Renal pelvis (tissue), 4 donors: ENCODE results near the gene ALG9. TPM values are rescaled to one million over a fixed set of nuclear protein-coding genes. Genes with fewer than 3 reads are reported as not detected.
"Not testable (repeated sequence)": the region's sequence is repeated elsewhere in the genome, so short reads cannot be mapped to it uniquely, and the experiment has no call there.

ENCODE experiments used
- DNase-seq: peaks from one replicate; pipeline ENCODE4 v3.0.0-alpha.2; 2013
- polyA plus RNA-seq, 3 donors: library from polyadenylated mRNA; unstranded; fragments of 120-200 nt; gene quantifications; one replicate each; pipeline ENCODE4 v1.2.1, GENCODE V29; 2013; ENCODE audit not compliant: insufficient read length in 3 of 3

ALG9 gene
- polyA plus RNA-seq, 3 donors = 41.8 to 50.8 (median 46.3) TPM

DNA sequence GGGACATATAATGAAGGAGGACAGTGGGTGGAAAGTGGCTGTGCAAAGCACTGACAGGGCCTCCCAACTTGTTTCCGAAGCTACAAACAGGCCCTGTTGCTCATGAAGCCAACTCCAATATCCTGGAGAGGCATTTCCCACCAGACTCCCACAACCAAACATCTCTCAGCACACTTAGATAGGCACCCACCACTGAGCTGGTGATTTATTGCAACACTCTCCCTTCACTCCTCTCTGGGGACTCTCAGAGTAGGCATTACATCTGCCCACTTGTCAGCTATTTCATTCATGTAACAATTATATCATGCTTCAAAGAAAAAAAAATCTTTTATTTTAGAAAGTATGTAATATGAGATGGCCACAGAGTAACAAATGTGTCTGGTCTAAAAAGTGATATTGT is 73.1 kb downstream of the ALG9 start:
- no peak for DNase-seq

- no peak for DNase-seq
Measured at GRCh38 chr11:111797145-111797581, 74.2 kb downstream of the ALG9 start.

- no peak for DNase-seq
Measured at GRCh38 chr11:111796696-111797095, 74.7 kb downstream of the ALG9 start.

- no peak for DNase-seq
Measured at GRCh38 chr11:111795334-111795985, 75.9 kb downstream of the ALG9 start.

DNA sequence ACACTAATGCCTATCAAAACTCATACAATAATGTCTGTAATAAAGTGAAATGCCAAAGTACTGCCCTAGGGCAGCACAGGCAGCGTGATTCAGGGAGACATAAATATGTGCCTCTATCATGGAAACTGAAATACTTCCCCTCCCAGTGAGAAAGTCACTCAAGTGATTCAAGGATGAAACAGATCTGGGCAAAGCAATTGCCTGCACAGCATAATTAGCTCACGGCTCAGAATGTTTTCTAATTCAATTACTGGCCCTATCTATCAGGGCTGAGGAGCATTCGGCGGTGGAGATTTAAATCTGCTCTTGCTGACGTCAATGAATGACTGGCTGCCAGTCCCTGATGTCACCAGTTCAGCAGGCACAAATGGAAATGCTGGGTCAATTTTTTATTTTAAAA is 77.5 kb downstream of the ALG9 start:
- peak; percentile 62 for DNase-seq

DNA sequence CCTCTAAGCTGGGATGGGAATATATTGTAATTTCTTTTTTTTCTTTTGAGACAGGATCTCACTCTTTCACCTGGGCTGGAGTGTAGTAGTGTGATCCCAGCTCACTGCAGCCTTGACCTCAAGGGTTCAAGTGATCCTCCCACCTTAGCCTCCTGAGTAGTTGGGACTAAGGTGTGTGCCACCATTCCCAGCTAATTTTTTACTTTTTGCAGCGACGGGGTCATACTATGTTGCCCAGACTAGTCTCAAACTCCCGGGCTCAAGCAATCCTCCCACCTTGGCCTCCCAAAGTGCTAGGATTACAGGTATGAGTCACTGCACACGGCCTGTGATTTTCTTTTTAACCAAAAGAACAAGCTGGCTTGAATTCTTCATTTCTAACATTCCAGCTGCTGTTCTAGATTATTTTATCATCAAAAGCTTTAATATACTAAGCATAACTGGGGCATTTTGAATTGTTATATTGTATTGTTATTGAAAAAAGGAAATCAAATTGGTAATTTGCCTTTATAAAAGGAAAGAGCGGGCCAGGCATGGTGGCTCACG is 78.4 kb downstream of the ALG9 start:
- no peak for DNase-seq

- no peak for DNase-seq
Measured at GRCh38 chr11:111792314-111792713, 79.1 kb downstream of the ALG9 start.

GRCh38 chr11:111788464-111788863 is 82.9 kb downstream of the ALG9 start:
- DNase-seq = no peak

- DNase-seq = no peak
Measured at GRCh38 chr11:111788051-111788450, 83.3 kb downstream of the ALG9 start.

DNA sequence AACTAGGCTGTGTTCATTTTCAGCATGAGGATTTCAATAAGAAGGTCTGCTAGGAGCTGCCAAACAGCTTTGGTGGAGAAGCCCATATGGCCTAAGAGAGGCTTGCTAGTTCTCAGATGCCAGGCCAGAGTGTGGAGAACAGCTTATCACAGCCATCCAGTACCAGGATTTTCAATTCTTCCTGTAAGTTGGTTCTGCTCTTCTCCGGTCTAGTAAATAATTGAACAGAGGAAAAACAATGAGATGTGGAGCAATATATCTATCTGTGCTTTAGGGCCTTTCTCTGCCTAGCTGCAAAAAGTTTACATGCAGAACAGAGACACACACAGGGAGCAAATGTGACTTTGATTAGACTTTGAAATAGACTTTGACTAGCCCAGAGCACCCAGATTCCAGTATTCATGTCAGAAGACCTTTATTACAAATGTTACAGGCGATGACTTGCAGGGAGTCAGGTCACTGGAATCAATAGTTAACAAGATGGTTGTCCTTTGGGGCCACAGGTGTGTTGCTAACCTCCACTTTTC is 85.4 kb downstream of the ALG9 start:
- no peak for DNase-seq

- DNase-seq = no peak
Measured at GRCh38 chr11:111785076-111785475, 86.3 kb downstream of the ALG9 start.

DNA sequence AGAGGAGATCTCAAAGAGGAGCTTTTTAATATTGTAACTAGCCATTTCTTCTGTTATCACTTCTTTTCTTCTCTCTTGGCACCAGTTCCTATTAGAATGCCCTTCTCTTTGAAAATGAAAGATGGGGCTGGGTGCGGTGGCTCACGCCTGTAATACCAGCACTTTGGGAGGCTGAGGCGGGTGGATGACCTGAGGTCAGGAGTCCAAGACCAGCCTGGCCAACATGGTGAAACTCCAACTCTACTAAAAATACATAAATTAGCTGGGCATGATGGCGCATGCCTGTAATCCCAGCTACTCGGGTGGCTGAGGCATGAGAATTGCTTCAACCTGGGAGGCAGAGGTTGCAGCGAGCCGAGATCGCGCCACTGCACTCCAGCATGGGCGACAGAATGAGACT is 87.1 kb downstream of the ALG9 start:
- not testable (repeated sequence) for DNase-seq

- no peak for DNase-seq
Measured at GRCh38 chr11:111782109-111782741, 89.2 kb downstream of the ALG9 start.

DNA sequence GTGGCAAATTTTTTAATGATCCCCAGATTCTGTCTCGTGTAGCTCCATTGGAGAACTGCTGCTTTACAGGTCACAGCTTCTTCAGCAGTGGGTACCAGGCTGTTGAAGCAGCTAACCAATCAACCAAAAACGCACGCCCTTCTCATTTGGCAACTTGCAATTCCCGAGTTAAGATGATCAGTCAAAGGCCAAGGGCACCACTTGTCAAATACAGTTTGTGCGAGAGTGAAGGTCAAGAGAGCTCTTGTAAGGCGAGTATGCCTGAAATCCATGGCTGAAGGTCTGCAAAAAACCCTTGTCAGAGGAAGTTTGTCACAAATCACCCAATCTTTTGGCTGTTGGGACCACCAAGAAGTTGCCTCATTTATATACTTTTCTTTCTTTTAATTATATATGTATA is 92.3 kb downstream of the ALG9 start:
- DNase-seq = no peak

DNA sequence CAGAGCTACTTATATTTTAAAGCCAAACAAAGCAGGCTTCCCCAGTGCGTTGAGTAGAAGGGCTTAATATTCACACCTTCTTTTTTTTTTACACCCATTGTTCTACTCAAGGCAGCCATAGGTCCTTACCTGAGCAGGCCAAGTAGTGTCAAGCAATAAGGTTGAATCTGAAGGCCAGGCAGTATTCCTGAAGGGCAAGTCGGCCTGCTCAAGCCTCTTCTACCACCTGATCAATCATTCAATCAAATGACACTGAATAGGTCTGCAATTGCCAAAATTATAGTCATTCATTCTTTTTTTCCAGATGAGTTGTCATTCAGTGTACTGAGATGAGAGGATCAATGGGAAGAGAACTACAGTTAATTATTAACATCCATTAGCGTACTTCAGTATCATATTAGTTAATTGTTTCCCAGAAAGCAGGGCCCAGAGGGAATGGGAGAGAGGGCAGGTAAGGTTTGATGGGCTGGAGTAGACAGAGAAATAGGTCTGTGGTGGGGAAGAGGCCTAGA is 93.3 kb downstream of the ALG9 start:
- no peak for DNase-seq

- DNase-seq = peak; percentile 70
Measured at GRCh38 chr11:111777094-111778046, 94.0 kb downstream of the ALG9 start.

DNA sequence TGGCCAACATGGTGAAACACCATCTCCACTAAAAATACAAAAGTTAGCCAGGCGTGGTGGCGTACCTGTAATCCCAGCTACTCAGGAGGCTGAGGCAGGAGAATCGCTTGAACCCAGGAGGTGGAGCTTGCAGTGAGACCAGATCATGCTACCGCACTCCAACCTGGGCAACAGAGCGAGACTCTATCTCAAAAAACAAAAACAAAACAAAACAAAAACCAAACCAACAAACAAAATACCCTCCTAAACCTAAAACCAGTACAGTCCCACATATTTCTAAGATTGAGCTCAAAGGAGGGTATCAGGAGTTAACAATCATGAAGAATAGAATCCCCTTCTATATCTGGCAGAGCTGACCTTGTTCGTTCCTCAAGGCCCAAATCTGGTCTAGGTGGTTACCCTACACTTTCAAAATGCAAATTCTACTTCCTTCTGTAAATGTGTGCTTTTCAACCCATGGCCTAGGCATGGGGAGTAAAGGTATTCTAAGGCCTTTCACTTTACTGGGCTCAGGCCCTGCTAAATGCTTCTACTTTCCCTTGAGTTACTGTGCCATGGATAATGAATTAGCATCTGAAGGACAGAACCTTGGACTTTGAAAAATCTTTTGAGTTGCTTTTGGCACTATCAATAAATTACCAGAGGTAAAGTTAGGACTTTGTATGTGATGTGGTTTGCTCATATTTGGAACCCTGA is 94.8 kb downstream of the ALG9 start:
- no peak for DNase-seq

GRCh38 chr11:111774955-111775710 is 96.2 kb downstream of the ALG9 start:
- DNase-seq = no peak

- DNase-seq = no peak
Measured at GRCh38 chr11:111772535-111772934, 98.8 kb downstream of the ALG9 start.

- not testable (repeated sequence) for DNase-seq
Measured at GRCh38 chr11:111771205-111771604, 100.2 kb downstream of the ALG9 start.
